ENCODE results near the gene INAFM1.
"Not testable (repeated sequence)": the region's sequence is repeated elsewhere in the genome, so short reads cannot be mapped to it uniquely, and the experiment has no call there.

INAFM1 gene

DNA sequence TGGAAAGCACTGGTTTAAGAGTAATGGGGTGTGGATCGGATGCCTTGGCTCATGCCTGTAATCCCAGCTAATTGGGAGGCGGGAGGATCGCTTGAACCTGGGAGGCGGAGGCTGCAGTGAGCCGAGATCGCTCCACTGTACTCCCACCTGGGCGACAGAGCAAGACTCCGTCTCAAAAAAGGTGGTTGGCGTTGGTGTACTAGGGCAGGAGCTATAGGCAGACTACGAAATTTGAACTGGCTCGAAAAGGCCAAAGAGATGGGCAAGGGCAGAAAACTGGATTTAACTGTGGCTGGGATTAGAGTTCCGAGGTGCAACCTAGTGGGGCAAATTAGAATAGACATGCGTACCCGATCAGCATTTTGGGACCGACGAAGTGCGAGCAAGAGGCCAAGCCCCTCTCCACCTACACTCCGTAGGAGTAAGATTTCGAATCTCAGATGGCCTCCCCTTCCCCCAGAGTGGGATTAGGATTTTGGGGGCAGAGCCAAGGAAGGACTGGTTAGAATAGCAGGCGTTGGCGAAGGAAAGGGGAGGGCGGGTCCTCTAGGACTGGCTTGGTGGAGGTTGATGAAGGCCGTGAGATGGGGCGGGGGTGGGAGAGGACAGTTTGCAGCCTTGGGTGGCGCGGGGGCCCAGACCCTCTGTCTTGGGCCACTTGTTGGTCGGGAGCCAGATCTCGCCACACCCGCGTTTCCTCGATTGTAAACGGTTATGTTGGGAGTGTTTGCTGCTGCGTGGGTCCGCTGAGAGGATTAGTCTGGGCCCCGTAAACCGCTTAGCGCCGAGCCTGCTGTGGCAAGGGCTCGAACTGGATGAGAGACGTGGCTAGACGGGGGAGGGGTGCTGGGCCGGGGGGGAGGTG lies 2.0 kb upstream of the INAFM1 start:
- DNase-seq (ENCODE audit: low read depth, low spot score): no peak
- in situ Hi-C loops (cut with HindIII; ENCODE audit: low sequenced_read_pairs): no loop called here

GRCh38 chr19:47273313-47274070 lies 1.2 kb upstream of the INAFM1 start:
- TF ChIP-seq CTCF (IDR thresholded peaks at IDR 0.05; ENCODE audit: low read depth, low read length): no peak
- peak overlapping the region; percentile 61 for H3K4me3 ChIP-seq (ENCODE audit: low read depth, low read length)
- in situ Hi-C loops (cut with HindIII; ENCODE audit: low sequenced_read_pairs): no loop called here
- peak; percentile 93 for DNase-seq (ENCODE audit: low read depth, low spot score)

More for the DNA sequence above, 2.0 kb upstream of the INAFM1 start:
- peak overlapping the region; percentile 61 for H3K4me3 ChIP-seq (ENCODE audit: low read depth, low read length)
- no peak for TF ChIP-seq CTCF (IDR thresholded peaks at IDR 0.05; ENCODE audit: low read depth, low read length)

- no peak for TF ChIP-seq CTCF (IDR thresholded peaks at IDR 0.05; ENCODE audit: low read depth, low read length)
- in situ Hi-C loops (cut with HindIII; ENCODE audit: low sequenced_read_pairs): no loop called here
- DNase-seq (ENCODE audit: low read depth, low spot score): peak; percentile 34
- H3K4me3 ChIP-seq (ENCODE audit: low read depth, low read length): peak overlapping the region; percentile 26
These were observed 441 bp downstream of the INAFM1 start for GRCh38 chr19:47274891-47275761.

GRCh38 chr19:47275791-47276461 lies 1.2 kb downstream of the INAFM1 start:
- H3K4me3 ChIP-seq (ENCODE audit: low read depth, low read length): peak overlapping the region; percentile 21
- in situ Hi-C loops (cut with HindIII; ENCODE audit: low sequenced_read_pairs): no loop called here
- TF ChIP-seq CTCF (IDR thresholded peaks at IDR 0.05; ENCODE audit: low read depth, low read length): no peak
- DNase-seq (ENCODE audit: low read depth, low spot score): peak; percentile 56

GRCh38 chr19:47276513-47276912 lies 1.8 kb downstream of the INAFM1 start:
- in situ Hi-C loops (cut with HindIII; ENCODE audit: low sequenced_read_pairs); H3K4me3 ChIP-seq (ENCODE audit: low read depth, low read length); DNase-seq (ENCODE audit: low read depth, low spot score): not testable (repeated sequence)

GRCh38 chr19:47280183-47280797 lies 5.6 kb downstream of the INAFM1 start:
- no peak overlapping the region for H3K4me3 ChIP-seq (ENCODE audit: low read depth, low read length)
- in situ Hi-C loops (cut with HindIII; ENCODE audit: low sequenced_read_pairs): no loop called here
- peak; percentile 51 for TF ChIP-seq CTCF (IDR thresholded peaks at IDR 0.05; ENCODE audit: low read depth, low read length)
- no peak for DNase-seq (ENCODE audit: low read depth, low spot score)

Measured in astrocyte of the spinal cord (primary cell).